HG03460 (cell line): ENCODE measurements around the gene TNIP2.
"Not testable (repeated sequence)": the region's sequence is repeated elsewhere in the genome, so short reads cannot be mapped to it uniquely, and the experiment has no call there.

Experiments
- ATAC-seq: cut with Tn5 transposase; IDR thresholded peaks from one replicate; pipeline ENCODE4 v1.9.1; 2021; ENCODE audit not compliant: unreplicated experiment

Gene TNIP2

GRCh38 chr4:2745981-2746806 lies 9.9 kb downstream of the TNIP2 start:
- ATAC-seq = peak; percentile 85

GRCh38 chr4:2745516-2745915 lies 10.6 kb downstream of the TNIP2 start:
- no peak for ATAC-seq

- ATAC-seq = no peak
Observed at GRCh38 chr4:2744576-2745270, 11.4 kb downstream of the TNIP2 start.

GRCh38 chr4:2743518-2744445 lies 12.4 kb downstream of the TNIP2 start:
- ATAC-seq = no peak

- ATAC-seq = no peak
Observed at GRCh38 chr4:2742823-2743517, 13.2 kb downstream of the TNIP2 start.

- ATAC-seq = no peak
Observed at GRCh38 chr4:2742081-2742822, 13.9 kb downstream of the TNIP2 start.

- ATAC-seq = no peak
Observed at GRCh38 chr4:2741626-2742025, 14.5 kb downstream of the TNIP2 start.

- not testable (repeated sequence) for ATAC-seq
Observed at GRCh38 chr4:2738296-2738695, 17.8 kb downstream of the TNIP2 start.

- no peak for ATAC-seq
Observed at GRCh38 chr4:2735869-2736268, 20.3 kb downstream of the TNIP2 start.

GRCh38 chr4:2734612-2735011 lies 21.5 kb downstream of the TNIP2 start:
- ATAC-seq = no peak

GRCh38 chr4:2733844-2734574 lies 22.1 kb downstream of the TNIP2 start:
- ATAC-seq = no peak

GRCh38 chr4:2733001-2733843 lies 22.9 kb downstream of the TNIP2 start:
- no peak for ATAC-seq

GRCh38 chr4:2732526-2732925 lies 23.6 kb downstream of the TNIP2 start:
- ATAC-seq = no peak

GRCh38 chr4:2731907-2732317 lies 24.2 kb downstream of the TNIP2 start:
- no peak for ATAC-seq

GRCh38 chr4:2729533-2729875 lies 26.6 kb downstream of the TNIP2 start:
- no peak for ATAC-seq

- ATAC-seq = no peak
Observed at GRCh38 chr4:2728806-2729532, 27.2 kb downstream of the TNIP2 start.

- ATAC-seq = no peak
Observed at GRCh38 chr4:2728221-2728620, 27.9 kb downstream of the TNIP2 start.

- ATAC-seq = not testable (repeated sequence)
Observed at GRCh38 chr4:2726881-2727280, 29.3 kb downstream of the TNIP2 start.
